GM15510 (cell line): ENCODE measurements around the gene MAN1A2.

Source experiments
- POLR2A ChIP-seq: IDR thresholded peaks from 3 replicates; pipeline ENCODE4 v1.6.1; 2011; ENCODE audit warnings: borderline replicate concordance; ENCODE audit not compliant: insufficient read length; ENCODE audit errors: extremely low read depth

MAN1A2 gene

GRCh38 chr1:117511273-117511672 is 144.0 kb downstream of the MAN1A2 start:
- no peak for TF ChIP-seq POLR2A

- TF ChIP-seq POLR2A: no peak
Observed at GRCh38 chr1:117512728-117513321, 145.6 kb downstream of the MAN1A2 start.

DNA sequence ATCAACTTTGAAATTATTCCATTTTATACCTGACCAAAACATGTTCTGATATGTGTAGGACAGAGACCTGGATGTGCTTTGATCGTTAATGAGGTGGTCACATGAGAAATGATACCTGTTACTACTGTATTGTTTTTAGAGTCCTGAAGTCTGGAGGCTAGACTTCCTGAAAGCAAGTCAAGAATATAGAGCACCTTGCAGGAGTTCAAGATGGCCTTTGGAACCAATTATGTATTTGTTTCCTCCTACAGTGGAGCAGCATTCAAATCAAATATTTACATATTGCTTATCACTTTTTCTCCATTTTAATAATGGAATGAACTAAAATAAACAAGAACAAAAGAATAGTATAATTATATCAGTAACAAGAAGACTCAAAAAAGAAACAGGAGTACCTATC is 155.9 kb downstream of the MAN1A2 start:
- TF ChIP-seq POLR2A: no peak

DNA sequence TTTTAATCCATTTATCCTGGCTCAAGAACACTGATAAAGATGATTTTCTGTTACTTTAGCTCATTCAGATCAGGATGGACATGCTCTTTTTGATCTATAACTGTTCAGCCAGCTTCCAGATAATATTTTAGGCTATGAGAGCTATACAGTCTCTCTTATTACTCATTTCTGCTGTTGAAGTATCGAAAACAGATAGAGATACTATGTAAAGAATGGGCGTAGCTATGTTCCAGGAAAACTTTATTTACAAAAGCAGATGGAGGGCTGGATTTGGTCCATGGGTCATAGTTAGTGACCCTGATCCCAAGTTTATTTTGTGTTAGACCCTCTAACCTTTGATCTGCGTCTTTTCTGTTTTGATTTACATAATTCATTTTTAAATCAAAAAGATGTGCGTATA is 159.8 kb downstream of the MAN1A2 start:
- no peak for TF ChIP-seq POLR2A

DNA sequence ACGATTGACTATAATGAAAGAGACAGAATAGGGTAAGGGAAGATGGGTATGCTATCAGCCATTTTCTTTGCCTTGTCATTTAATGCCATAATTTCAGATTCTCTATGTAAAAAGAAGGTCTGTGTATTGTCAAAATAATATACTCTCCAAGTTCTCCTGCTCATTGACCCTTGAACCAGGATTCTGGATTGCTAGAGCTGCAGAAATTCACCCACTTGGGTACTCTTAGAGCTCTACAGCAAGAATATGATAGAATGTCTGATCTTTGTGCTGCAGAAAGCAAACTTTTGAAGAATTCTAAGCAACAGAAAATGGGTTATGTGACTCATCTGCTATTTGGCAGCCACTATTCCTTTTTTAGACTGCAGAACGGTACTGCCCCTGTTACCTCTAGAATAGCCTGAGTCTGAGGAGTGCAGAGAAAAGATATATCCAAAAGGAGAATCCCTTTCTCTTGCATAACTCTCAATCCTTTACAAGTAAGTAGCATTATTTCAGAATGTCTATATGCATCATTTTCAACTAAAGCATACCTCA is 160.4 kb downstream of the MAN1A2 start:
- no peak for TF ChIP-seq POLR2A

DNA sequence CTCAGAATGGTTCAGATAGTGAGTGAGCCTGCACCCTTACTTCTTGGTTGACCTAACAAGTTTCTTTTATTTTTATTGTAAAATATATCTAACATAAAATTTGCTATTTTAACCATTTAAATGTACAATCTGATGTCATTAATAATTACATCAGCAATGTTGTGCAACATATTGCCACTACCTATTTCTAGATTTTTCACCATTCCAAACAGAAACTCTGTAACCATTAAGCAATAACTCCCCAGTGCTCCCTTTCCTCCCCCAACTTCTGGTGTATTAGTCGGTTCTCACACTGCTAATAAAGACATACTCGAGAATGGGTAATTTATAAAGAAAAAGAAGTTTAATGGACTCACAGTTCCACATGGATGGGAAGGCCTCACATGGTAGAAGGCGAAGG is 162.4 kb downstream of the MAN1A2 start:
- no peak for TF ChIP-seq POLR2A

DNA sequence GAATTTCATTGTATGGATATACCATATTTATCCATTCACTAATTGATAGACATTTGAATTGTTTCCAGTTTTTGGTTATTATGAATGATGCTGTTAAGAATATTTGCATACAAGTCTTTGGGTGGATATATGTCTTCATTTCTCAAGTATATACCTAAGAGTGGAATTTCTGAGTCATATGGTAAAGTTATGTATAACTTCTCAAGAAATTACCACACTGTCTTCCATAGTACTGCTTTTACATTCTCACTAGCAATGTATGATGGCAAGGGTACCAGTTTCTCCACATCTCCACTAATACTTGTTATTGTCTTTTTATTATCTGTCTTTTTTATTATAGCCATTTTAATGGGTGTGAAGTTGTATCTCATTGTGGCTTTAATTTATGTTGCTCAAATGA is 164.0 kb downstream of the MAN1A2 start:
- no peak for TF ChIP-seq POLR2A

- no peak for TF ChIP-seq POLR2A
Observed at GRCh38 chr1:117534995-117535467, 167.8 kb downstream of the MAN1A2 start.

DNA sequence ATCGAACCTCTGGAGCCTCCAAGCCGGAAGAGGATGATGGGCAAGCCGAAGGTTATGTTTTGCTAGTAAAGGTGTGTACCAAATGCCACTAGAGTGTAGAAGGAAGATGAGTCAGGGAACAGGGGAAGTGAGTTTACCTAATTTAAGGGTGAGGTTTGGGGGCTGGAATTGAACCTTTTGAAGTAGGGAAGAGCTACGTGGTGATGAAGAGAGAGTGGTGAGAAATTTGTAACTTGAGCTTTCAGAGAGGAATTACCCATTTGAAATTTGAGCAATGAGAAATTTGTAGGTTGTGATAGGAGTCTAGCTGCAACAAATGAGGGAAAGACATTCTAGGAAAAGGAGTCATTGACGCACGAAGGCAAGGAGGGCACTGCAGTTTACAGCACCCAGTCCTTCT is 168.6 kb downstream of the MAN1A2 start:
- no peak for TF ChIP-seq POLR2A

DNA sequence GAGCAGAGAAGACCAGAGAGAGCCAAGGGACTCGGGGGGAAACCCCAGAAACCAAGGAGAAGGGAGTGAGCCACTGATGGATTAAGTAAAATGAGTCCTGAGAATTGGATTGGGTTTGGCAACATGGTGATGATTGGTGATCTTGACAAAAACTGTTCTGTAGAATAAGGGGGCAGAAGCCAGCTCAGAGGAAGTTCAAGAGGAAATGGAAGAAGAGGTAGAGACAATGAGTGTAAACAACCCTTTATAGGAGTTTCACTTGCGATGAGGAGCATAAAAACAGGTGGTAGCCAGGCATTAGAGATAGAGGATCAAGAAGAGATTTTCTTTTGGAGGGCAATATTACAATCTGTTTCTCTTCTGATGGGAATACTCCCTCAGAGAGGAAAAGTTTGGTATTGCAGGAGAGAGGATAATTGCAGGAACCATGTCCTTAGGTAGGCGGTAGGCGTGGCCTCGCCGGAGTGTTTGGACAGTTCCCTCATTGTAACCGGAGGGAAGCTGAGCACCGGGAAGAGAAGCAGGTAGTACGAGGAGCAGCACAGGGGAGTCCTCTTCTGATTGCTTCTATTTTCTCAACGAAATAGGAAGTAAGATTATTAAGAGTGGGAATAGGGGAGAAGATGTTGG is 170.2 kb downstream of the MAN1A2 start:
- no peak for TF ChIP-seq POLR2A

DNA sequence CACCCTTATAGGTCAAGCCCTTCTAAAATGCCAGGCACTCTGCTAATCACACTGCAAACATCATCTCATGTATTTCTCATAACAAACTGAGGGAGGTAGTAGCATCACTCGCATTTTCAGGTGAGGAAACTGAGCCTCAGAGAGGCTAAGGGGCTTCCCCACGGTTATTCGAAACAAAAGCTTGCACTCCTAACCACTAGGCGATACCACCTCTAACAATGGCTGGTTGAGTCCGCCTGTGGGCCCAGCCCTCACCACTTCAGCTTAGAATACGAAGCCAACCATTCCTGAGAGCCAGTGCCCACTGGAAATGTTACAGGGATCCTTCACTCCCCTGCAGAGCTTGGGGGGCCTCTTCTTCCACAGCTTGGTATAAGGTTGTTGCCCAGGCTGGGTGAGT is 173.3 kb downstream of the MAN1A2 start:
- no peak for TF ChIP-seq POLR2A

DNA sequence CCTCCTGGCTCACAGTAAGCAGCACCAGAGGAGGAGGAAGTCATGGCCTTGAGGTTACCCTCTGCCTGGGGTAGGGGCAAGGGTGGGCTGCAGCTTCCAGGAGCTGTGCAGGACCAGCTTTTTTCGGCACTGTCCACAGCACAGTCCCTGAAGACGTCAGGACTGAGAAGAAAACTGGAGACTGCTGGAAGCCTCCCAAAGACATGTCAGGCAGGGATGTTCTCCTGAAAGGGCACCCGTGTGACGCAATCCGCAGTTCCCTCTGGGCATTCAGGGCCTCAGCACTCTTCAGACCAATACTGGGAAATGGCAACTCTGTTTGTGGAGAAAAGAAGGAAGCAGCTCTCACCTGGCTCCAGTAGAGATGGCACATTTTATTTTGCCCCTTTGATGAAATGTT is 173.8 kb downstream of the MAN1A2 start:
- no peak for TF ChIP-seq POLR2A

GRCh38 chr1:117541585-117541984 is 174.3 kb downstream of the MAN1A2 start:
- no peak for TF ChIP-seq POLR2A

DNA sequence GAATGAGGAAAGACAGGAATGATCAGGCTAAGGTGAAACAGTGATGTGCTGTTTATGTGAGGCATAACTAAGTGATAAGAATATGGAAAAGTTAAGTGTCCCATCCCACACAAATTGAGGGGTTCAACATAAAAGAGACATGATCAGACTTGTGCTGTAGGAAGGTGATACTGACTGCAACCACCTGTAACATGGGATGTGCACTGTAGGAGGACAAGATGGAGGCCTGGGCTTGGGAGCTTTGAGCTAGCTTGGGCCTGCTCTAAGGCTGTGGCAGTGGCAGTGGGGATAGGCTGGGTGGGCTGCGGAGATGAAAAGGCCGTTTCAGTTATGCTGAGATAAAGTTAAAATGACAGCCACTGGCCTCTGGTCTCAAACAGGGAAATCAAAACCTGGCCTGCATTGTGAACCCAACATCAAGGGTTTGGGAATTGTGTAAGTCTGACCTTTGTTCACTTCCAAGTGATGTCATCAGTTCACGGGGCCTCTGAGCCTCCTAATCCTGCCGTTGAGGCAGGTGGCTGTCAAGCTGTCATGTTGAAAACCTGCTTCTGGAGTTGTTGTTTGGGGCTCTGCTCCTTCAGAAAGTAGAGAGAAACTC is 177.4 kb downstream of the MAN1A2 start:
- no peak for TF ChIP-seq POLR2A

- no peak for TF ChIP-seq POLR2A
Observed at GRCh38 chr1:117546467-117546866, 179.2 kb downstream of the MAN1A2 start.

- TF ChIP-seq POLR2A: no peak
Observed at GRCh38 chr1:117553471-117553870, 186.2 kb downstream of the MAN1A2 start.

DNA sequence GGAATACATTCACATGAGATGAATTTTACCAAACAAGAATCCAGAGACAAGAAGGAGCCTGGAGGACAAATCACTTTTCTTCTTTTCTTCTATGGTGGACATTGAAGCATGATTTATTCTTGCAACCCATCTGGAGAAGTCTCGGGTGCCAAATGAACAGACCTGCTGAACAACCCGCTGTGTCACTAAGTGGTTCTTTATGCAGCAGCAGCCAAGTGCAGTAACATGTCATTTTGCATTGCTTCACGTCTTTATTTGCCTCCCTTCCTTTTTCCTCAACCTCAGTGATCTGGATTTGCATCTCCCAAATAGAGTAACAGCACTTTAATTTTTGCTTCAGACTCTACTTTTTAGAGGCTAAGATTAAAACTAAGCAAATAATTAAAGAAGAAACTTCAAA is 188.6 kb downstream of the MAN1A2 start:
- no peak for TF ChIP-seq POLR2A

GRCh38 chr1:117556341-117556740 is 189.1 kb downstream of the MAN1A2 start:
- TF ChIP-seq POLR2A: no peak
